ENCODE measurements around the gene SEPTIN7. TPM values are rescaled to one million over a fixed set of nuclear protein-coding genes. Genes with fewer than 3 reads are reported as not detected.
A peak's percentile ranks its signal among the peaks of the same experiment; 100 is the strongest.

The SEPTIN7 gene
- total and polyA plus RNA-seq, 10 donors, result 184 to 243 (median 216) TPM

DNA sequence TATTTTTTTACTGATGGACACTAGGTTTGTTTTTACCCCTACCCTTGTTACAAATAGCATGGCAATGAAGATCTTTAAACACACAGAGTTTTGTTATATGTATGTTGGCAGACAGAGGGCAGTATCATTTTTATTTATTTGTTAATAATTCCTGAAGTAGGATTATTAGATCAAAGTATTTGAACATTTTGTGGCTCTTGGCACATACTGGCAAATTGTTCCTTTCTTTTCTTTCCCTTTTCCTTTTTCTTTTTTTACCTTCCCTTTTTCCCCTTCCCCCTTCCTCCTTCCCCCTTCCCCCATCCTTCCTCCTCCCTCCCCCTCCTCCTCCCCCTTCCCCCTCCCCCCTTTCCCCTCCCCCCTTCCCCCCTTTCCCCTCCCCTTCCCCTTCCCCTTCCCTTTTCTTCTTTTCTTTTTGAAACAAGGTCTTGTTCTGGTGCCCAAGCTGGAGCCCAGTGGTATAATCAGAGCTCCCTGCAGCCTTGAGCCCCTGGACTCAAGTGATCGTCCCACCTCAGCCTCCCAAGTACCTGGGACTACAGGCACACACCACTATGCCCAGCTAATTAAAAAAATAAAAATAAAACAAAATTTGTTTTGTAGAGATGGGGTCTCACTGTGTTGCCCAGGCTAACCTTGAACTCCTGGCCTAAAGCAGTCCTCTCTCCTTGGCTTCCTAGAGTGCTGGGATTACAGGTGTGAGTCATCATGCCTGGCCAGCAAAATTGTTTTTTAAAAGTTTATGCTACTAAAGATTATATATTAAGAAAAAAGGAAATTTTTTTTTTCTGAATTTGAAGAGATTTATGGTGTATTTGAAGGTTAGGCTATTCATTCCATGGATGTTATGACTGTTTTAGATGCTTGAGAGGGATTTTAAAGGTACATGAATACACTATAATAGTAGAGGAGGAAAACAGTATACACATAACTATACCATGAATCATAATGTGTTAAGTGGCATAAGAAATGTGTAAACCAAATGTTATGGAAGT is 39.3 kb downstream of the SEPTIN7 start:
- no peak for TF ChIP-seq POLR2A (IDR thresholded peaks at IDR 0.05)
- TF ChIP-seq POLR2AphosphoS5 (IDR thresholded peaks at IDR 0.05), result no peak
- TF ChIP-seq, protein P1, sequence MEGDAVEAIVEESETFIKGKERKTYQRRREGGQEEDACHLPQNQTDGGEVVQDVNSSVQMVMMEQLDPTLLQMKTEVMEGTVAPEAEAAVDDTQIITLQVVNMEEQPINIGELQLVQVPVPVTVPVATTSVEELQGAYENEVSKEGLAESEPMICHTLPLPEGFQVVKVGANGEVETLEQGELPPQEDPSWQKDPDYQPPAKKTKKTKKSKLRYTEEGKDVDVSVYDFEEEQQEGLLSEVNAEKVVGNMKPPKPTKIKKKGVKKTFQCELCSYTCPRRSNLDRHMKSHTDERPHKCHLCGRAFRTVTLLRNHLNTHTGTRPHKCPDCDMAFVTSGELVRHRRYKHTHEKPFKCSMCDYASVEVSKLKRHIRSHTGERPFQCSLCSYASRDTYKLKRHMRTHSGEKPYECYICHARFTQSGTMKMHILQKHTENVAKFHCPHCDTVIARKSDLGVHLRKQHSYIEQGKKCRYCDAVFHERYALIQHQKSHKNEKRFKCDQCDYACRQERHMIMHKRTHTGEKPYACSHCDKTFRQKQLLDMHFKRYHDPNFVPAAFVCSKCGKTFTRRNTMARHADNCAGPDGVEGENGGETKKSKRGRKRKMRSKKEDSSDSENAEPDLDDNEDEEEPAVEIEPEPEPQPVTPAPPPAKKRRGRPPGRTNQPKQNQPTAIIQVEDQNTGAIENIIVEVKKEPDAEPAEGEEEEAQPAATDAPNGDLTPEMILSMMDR (IDR thresholded peaks at IDR 0.05 in 8 of 11, conservative IDR thresholded peaks at IDR 0.05 in 3 of 11), result no peak
- Histone ChIP-seq H3K4me1 (peaks cover 0 to 66% (median 14%) of the 10 kb centered on the region in 6 donors), H3K27me3 (replicated peaks in 1 of 7) (no peaks in the 10 kb centered on the region), H3K4me3 (no peak overlapping the region), H3K27ac (peak overlapping the region in 1 of 8 donors; percentile 24), H3K9me3 (no peaks in the 10 kb centered on the region), H3K36me3 (peaks cover 0 to 66% (median 9%) of the 10 kb centered on the region in 6 donors)
- DNase-seq, result no peak
- intact Hi-C loops (cut with DNase I; ENCODE audit: low total_unique reads), result no loop called here
- 86 to 100% (median 92%) methylated on average over 1 of the region's 1 CpG for WGBS, 5 donors

DNA sequence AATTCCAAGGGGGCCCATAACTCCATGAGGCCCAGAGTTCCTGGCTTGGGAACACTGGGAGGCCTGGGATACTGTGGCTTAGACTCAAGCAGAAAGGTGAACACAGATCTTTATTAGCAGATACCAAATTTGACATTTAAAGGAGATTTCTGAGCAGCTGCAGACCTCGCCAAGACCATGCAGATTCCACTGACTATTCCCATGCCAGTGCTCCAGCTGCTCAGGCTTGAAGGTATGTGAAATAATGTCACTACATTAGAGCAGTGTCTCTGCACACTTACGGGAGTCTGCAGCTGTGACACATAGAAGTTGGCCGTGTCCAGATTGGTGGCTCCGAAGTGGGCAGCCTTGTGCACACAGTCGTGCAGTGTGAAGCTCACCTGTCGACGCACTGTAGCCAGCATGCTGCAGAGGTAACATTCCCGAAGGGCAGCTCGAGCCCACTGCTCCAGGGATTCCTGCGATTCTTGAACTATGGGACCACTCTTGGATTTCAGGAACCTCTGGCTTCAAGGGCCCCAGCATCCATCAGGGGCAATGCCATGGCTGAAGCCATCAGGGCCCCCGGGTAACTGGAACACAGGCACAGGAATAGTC is 46.1 kb downstream of the SEPTIN7 start:
- H3K4me3 ChIP-seq, result no peak overlapping the region
- no peaks in the 10 kb centered on the region for H3K9me3 ChIP-seq
- H3K27ac ChIP-seq, result no peak overlapping the region
- WGBS, 5 donors, result 91 to 98% (median 95%) methylated on average over 9 to 11 of the region's 11 CpGs
- H3K4me1 ChIP-seq, result peaks cover 0 to 83% (median 20%) of the 10 kb centered on the region in 6 donors
- no peak for DNase-seq
- peaks cover 0 to 47% (median 22%) of the 10 kb centered on the region in 6 donors for H3K36me3 ChIP-seq
- TF ChIP-seq POLR2A (IDR thresholded peaks at IDR 0.05) (no peak), POLR2AphosphoS5 (IDR thresholded peaks at IDR 0.05) (peak in 1 of 3 donors; percentile 52)
- intact Hi-C loops (cut with DNase I; ENCODE audit: low total_unique reads), result no loop called here
- H3K27me3 ChIP-seq (replicated peaks in 1 of 7), result no peaks in the 10 kb centered on the region

DNA sequence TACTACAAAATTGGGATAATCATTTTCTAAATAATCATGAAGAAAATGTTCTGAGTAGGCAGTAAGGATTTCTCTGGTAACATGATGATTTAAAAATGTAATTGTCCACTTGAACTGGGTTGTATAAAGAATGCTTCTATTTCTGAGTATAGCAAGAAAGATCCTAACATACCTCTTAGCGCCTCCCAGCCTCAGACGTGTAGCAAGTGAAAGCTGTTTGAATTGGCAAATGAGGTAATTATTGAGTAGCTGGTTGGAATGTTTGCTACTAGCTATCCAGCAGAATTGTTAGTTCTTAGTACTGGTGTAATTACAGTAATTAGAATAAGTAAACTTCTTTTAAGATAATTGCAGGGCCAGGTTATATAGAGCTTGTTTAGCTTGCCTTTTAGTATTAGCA is 47.9 kb downstream of the SEPTIN7 start:
- Histone ChIP-seq H3K4me1 (peaks cover 0 to 85% (median 26%) of the 10 kb centered on the region in 6 donors), H3K9me3 (no peaks in the 10 kb centered on the region), H3K27ac (no peak overlapping the region), H3K36me3 (peaks cover 0 to 47% (median 20%) of the 10 kb centered on the region in 6 donors), H3K27me3 (replicated peaks in 1 of 7) (no peaks in the 10 kb centered on the region), H3K4me3 (no peak overlapping the region)
- no peak for DNase-seq
- intact Hi-C loops (cut with DNase I; ENCODE audit: low total_unique reads), result no loop called here
- 83 to 89% (median 85%) methylated on average over 2 of the region's 2 CpGs for WGBS, 5 donors
- TF ChIP-seq POLR2AphosphoS5 (IDR thresholded peaks at IDR 0.05) (no peak), POLR2A (IDR thresholded peaks at IDR 0.05) (no peak)
- TF ChIP-seq, protein P1 (IDR thresholded peaks at IDR 0.05 in 8 of 11, conservative IDR thresholded peaks at IDR 0.05 in 3 of 11), result no peak

DNA sequence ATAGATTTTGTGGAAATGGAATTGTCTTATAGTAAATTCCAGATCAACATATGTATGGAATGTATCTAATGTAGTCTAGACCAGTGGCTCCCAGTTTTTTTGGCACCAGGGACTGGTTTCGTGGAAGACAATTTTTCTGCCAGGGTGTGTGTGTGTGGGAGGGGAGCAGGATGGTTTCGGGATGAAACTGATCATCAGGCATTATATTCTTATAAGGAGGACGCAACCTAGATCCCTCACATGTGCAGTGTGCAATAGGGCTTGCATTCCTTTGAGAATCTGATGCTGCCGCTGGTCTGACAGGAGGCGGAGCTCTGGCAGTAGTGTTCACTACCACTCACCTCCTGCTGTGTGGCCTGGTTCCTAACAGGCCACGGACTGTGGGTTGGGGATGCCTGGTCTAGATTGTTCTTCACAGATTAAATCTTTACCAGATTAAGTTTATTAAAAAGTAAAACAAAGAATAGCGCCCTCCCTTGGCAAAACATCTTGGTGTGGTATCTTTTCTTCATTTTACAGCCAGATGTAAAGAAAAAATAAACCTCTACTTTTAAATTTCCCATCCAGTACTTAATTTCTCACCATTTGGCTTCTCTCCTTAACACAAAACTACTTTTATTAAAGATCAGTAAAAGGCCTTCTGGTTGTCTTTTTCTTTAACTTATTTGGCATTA is 48.4 kb downstream of the SEPTIN7 start:
- no peak for DNase-seq
- Histone ChIP-seq H3K27ac (no peak overlapping the region), H3K9me3 (no peaks in the 10 kb centered on the region), H3K27me3 (replicated peaks in 1 of 7) (no peaks in the 10 kb centered on the region), H3K36me3 (peaks cover 0 to 45% (median 20%) of the 10 kb centered on the region in 6 donors), H3K4me1 (peaks cover 0 to 85% (median 28%) of the 10 kb centered on the region in 6 donors), H3K4me3 (no peak overlapping the region)
- TF ChIP-seq POLR2AphosphoS5 (IDR thresholded peaks at IDR 0.05), result no peak
- TF ChIP-seq, protein P1 (IDR thresholded peaks at IDR 0.05 in 8 of 11, conservative IDR thresholded peaks at IDR 0.05 in 3 of 11), result no peak
- no peak for TF ChIP-seq POLR2A (IDR thresholded peaks at IDR 0.05)
- WGBS, 5 donors, result 87 to 91% (median 91%) methylated on average over 7 of the region's 7 CpGs
- intact Hi-C loops (cut with DNase I; ENCODE audit: low total_unique reads), result no loop called here

All from spleen (tissue), 11 donors.